ENCODE results near the gene PIK3C2G.

DNA sequence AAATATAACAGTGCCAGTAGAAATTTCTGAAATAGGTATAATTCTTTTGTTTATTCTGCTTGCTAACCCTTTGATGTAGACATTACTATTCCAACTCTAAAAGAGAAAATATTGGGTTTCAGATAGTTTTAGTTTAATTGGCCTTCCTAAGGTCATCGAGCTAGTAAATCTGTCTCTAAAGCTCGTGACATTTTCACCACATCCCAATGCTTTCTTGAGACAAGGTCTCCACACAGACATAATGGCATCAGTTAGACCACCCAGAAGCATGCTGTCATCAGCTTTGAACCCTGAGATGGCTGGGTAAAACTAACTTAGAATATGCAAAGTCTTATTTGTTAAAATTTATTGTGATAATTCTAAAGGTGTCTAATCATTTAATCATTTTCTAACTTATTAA, 52.0 kb downstream of the PIK3C2G start:
- TF ChIP-seq, protein P1, sequence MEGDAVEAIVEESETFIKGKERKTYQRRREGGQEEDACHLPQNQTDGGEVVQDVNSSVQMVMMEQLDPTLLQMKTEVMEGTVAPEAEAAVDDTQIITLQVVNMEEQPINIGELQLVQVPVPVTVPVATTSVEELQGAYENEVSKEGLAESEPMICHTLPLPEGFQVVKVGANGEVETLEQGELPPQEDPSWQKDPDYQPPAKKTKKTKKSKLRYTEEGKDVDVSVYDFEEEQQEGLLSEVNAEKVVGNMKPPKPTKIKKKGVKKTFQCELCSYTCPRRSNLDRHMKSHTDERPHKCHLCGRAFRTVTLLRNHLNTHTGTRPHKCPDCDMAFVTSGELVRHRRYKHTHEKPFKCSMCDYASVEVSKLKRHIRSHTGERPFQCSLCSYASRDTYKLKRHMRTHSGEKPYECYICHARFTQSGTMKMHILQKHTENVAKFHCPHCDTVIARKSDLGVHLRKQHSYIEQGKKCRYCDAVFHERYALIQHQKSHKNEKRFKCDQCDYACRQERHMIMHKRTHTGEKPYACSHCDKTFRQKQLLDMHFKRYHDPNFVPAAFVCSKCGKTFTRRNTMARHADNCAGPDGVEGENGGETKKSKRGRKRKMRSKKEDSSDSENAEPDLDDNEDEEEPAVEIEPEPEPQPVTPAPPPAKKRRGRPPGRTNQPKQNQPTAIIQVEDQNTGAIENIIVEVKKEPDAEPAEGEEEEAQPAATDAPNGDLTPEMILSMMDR (conservative IDR thresholded peaks at IDR 0.05; ENCODE audit: low read length): no peak
- TF ChIP-seq EZH2phosphoT487 (IDR thresholded peaks at IDR 0.05; ENCODE audit: borderline replicate concordance, low read depth, low read length): no peak
